Stimulated activated CD8-positive, alpha-beta memory T cell treated with anti-CD3 and anti-CD28 coated beads, Interleukin-7, amount 100 ng/mL, for 4 hours (primary cell): ENCODE results near the gene ASCC3.
"Not testable (repeated sequence)": the region's sequence is repeated elsewhere in the genome, so short reads cannot be mapped to it uniquely, and the experiment has no call there.

Experiments
- DNase-seq, 2 donors: peaks; one replicate each; pipeline ENCODE4 v3.0.0-alpha.2; 2020; ENCODE audit warnings: low read depth in 2 of 2

The ASCC3 gene

DNA sequence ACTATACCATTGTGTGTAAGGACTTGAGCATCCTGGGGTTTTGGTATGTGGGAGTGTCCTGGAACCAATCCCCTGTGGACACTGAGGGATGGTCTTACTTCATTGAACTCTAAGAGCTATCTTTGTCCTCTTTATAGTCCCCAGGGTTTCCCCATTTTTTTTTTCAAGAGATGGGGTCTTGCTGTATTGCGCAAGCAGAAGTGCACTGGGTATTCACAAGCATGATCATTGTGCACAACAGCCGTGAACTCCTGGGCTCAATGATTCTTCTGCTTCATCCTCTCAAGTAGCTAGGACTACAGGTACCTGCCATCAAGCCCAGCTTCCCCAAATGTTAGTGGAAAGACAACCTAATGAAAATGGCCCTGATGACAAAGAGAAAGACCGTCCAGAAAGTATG is 2.2 kb upstream of the ASCC3 start:
- no peak for DNase-seq

GRCh38 chr6:100881707-100882040 is 545 bp upstream of the ASCC3 start:
- no peak for DNase-seq

DNA sequence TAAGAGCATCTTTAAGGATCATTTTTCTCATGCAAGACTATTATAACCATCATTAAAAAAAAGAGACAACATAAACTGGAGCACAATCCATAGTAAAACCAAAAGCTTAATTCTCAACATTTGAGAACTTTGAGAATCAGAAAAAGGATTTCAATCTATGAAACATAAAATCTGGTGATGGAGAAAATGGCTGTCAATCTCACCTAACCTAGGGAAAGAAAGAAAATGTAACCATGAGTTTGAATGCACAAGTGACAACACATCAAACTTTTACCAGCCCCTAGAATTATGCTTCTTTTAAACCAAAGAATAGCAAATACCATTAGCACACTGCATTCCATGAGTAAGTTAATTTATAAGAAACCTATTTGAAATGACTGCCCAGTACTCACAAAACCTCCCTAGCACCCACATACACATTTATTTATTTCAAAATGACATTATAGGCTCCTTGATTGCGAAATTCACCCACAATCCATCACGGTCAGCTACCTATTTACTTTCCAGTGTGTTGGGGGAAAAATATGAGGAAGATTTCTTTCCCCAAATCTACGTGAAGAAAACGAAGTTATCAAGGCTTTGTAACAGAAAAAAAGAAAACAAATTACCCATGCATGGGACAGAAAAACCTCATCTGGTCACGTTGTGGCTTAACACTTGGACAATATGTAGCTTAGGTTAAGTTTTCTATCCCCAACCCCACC is 828 bp downstream of the ASCC3 start:
- no peak for DNase-seq

- DNase-seq = no peak
Measured at GRCh38 chr6:100879317-100879716, 1.8 kb downstream of the ASCC3 start.

DNA sequence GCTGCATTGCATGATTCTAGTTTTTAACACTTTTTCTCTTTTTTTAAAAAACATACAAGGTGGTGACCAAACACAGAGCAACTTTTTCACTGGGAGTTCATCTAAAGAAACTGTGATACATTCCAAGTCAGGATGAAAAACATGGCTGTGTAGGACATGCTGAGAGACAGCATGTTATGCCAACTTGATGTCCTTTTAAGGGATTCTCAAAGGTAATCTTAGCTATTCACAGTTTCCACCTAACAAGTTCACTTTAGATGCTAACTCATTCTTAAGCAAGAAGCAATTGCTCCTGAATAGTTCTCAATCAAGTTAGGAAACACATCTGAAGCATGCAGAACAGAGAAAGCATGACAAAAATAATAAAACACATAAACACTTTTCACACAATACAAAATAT is 3.3 kb downstream of the ASCC3 start:
- no peak for DNase-seq

GRCh38 chr6:100876251-100876650 is 4.9 kb downstream of the ASCC3 start:
- DNase-seq = no peak

DNA sequence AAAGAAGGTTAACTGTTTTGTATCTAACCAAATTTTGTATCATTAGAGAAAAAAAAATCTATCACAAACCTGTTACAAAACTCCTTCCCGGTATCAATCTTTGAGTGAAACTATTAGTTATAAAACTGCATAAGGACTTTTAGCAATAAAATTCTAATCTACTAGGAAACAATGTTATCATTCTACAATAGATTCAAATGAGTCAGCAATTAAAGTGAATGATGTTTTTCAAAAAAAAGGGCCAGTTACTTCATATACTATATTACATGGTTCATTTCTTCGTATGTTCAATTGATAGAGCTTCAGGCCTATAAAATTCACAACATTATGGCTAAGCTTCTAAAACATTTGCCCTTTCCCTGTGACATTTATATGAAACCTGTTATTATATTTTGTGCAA is 15.6 kb downstream of the ASCC3 start:
- DNase-seq = no peak

DNA sequence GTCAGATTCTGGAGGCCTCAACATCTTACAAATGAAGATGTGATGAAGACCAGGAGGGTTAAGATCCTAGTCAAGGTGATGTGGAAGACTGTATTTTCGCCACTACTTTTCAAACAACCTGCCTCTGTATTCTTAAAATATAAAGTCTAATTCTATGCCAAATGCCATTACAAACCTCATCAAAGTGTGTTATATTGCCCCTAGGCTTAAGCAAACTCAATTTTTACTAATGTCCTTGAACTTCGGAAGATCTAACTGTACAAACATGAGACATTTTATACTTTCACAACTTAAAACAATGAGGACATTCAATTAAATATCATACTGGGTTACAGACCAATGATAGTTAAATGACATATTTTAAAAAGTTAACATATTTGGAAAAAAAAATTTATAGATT is 19.1 kb downstream of the ASCC3 start:
- DNase-seq = no peak

DNA sequence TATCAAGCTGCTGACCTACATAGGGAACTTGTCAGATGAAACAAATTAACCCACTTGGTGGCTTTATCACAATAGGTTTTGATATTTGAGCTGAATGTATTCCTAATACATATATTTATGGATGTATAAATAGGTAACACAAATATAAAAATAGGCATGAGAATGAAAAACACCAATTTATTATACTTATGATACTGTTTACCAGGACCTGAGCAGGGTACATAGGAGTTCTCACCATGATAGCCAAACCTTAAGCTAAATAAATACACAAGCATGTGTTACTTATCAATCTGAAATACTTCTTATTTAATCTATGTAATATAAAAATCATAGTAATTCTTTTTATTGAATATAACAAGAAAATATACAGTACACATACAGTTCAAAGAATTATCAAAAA is 25.0 kb downstream of the ASCC3 start:
- no peak for DNase-seq

- DNase-seq = no peak
Measured at GRCh38 chr6:100851819-100852218, 29.3 kb downstream of the ASCC3 start.

GRCh38 chr6:100850174-100850573 is 31.0 kb downstream of the ASCC3 start:
- DNase-seq = no peak

GRCh38 chr6:100846276-100846675 is 34.9 kb downstream of the ASCC3 start:
- DNase-seq = no peak

GRCh38 chr6:100845676-100846075 is 35.5 kb downstream of the ASCC3 start:
- no peak for DNase-seq

DNA sequence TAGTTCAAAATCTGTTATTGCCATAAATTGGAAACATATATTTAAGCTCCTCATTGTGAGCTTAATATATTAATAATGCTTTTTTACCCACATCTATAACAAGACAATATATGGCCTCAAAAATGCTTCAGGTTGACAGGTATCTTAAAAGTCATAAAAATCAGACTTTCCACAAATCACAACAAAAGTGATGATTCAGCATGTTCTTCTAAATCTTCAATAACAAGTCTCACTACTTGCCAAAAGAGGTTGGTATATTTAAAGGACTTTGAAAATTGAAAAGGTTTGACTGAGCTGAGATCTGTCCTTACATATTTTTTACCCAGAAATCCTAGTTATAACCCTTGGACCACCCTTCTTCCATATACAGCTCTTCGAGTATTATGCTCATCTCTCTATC is 41.7 kb downstream of the ASCC3 start:
- no peak for DNase-seq

- no peak for DNase-seq
Measured at GRCh38 chr6:100838011-100838410, 43.1 kb downstream of the ASCC3 start.

DNA sequence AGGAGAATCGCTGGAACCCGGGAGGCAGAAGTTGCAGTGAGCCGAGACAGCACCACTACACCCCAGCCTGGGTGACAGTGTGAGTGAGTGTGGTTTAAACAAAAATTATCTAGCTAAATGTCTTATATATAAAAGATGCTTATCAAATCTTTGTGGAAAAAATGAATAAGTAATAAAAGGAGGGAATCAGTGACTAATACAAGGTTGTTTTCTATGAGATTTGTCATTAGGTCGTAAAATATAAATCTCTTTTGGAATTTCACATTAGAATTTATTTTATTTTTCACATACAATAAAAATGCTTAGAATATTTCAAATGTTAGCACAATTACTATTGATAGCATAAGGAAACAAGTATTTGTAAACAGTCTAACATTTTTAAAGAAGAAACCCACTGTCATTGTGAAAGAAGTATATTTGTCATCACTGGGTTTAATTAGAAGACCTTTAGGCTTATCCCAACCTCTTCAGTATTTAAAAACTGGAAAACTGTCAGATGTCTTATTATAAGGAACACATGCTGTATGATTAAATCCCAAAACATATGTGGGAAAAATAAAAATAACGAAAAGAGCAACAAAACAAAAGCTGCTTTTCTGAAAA is 47.1 kb downstream of the ASCC3 start:
- no peak for DNase-seq

DNA sequence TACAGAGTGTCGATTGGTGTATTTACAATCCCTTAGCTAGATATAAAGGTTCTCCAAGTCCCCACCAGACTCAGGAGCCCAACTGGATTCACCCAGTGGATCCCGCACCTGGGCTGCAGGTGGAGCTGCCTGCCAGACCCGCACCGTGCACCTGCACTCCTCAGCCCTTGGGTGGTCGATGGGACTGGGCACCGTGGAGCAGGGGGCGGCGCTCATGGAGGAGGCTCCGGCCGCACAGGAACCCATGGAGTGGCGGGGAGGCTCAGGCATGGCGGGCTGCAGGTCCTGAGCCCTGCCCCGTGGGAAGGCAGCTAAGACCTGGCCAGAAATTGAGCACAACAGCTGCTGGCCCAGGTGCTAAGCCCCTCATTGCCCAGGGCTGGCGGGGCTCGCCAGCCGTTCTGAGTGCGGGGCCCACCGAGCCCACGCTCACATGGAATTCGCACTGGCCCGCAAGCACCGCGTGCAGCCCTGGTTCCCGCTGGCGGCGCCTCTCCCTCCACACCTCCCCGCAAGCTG is 52.0 kb downstream of the ASCC3 start:
- DNase-seq = not testable (repeated sequence)

DNA sequence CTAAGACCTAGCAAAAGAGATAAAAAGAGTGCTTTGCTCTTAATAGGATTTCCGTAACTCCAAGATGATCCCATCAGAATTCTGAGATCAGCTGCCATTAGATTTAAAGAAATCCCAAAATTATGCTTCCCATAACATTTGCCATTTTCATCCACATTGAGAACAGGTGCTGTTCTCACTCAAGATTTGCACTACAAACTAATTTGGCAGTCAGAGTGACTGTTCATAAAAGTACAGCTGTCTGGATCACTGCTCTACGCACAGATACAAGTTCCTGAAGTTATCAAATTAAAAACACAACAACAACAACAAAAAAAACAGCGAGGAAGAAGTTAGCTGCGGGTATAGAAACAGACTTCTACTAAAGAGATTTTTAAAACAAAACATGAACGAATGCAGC is 58.1 kb downstream of the ASCC3 start:
- no peak for DNase-seq

GRCh38 chr6:100818066-100818465 is 63.1 kb downstream of the ASCC3 start:
- no peak for DNase-seq

DNA sequence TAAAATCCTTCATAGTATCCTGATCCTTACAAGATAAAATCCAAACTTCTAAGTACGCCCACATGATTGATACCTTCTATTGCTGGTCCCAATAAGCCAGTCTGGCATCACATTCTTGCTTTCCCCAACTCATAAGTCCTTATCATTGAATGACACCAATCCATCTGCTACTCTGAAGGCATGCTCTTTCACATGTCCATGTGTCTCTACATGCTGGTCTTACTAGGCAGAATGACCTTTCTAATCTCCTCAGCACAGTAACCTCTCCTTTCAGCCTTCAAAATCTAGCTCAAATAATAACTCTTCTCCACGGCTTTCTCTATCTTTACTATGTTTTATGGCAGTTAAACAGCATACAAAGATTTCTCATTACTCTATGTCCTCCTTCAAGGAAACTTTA is 71.1 kb downstream of the ASCC3 start:
- DNase-seq = no peak

- DNase-seq = no peak
Measured at GRCh38 chr6:100809346-100809745, 71.8 kb downstream of the ASCC3 start.

- no peak for DNase-seq
Measured at GRCh38 chr6:100808638-100809275, 72.4 kb downstream of the ASCC3 start.

DNA sequence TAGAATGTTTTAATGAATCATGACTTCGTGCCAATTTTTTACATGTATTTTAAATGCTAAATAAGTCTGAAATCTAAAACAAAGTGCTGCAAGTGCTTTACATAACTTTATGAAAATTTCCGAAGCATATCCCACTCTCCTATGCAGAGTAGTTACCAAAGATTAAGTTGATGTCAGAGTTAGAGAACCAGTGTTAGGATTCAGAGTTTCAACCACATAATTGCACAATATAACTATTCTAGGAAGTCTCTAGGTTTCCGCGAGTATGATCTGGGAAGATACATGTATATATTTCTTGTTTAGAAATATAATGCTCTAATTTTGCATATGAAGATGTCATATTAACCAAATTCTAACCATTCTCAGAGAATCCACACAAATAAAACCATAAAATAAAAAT is 74.8 kb downstream of the ASCC3 start:
- no peak for DNase-seq
